GM23248 (cell line): Measurements from ENCODE around the gene TPD52L2. TPM values are rescaled to one million over a fixed set of nuclear protein-coding genes. Genes with fewer than 3 reads are reported as not detected.

Source experiments
- DNase-seq: peaks from one replicate; pipeline ENCODE4 v3.0.0-alpha.2; 2015
- H2AFZ ChIP-seq: fragments of 200-600 bp; sonication (generic); 2 replicates; pipeline ENCODE4 v1.6.1; 2016; ENCODE audit warnings: antibody characterized with exemption
- H3F3A ChIP-seq: fragments of 200-600 bp; sonication (generic); 2 replicates; pipeline ENCODE4 v1.6.1; 2016; ENCODE audit warnings: mild to moderate bottlenecking, antibody characterized with exemption, mixed run types; ENCODE audit not compliant: insufficient read depth
- H3K27ac ChIP-seq: fragments of 200-600 bp; sonication (generic); 2 replicates; pipeline ENCODE4 v1.5.1; 2016; ENCODE audit warnings: mild to moderate bottlenecking
- H3K27me3 ChIP-seq: fragments of 200-600 bp; sonication (generic); replicated peaks from 2 replicates; pipeline ENCODE4 v1.6.1; 2016; ENCODE audit warnings: mild to moderate bottlenecking; ENCODE audit not compliant: insufficient read depth
- H3K36me3 ChIP-seq: fragments of 200-600 bp; sonication (generic); 2 replicates; pipeline ENCODE4 v1.6.1; 2016; ENCODE audit warnings: low read depth, mild to moderate bottlenecking
- H3K4me1 ChIP-seq: fragments of 200-600 bp; sonication (generic); 2 replicates; pipeline ENCODE4 v1.6.1; 2016; ENCODE audit warnings: mild to moderate bottlenecking; ENCODE audit not compliant: insufficient read depth
- H3K4me2 ChIP-seq: fragments of 200-600 bp; sonication (generic); one replicate; pipeline ENCODE4 v1.6.1; 2016; ENCODE audit warnings: mild to moderate bottlenecking; ENCODE audit not compliant: unreplicated experiment
- H3K4me3 ChIP-seq: fragments of 200-600 bp; sonication (generic); 2 replicates; pipeline ENCODE4 v1.5.1; 2016; ENCODE audit warnings: mild to moderate bottlenecking
- H3K79me2 ChIP-seq: fragments of 200-600 bp; sonication (generic); 2 replicates; pipeline ENCODE4 v1.6.1; 2016; ENCODE audit warnings: mild to moderate bottlenecking; ENCODE audit not compliant: insufficient read depth
- H3K9ac ChIP-seq: fragments of 200-600 bp; sonication (generic); 2 replicates; pipeline ENCODE4 v1.6.1; 2016; ENCODE audit warnings: mild to moderate bottlenecking
- H3K9me2 ChIP-seq: fragments of 200-600 bp; sonication (generic); 2 replicates; pipeline ENCODE4 v1.6.1; 2016; ENCODE audit warnings: mixed run types, mild to moderate bottlenecking, moderate library complexity; ENCODE audit not compliant: insufficient read depth
- H3K9me3 ChIP-seq: fragments of 200-600 bp; sonication (generic); one replicate; pipeline ENCODE4 v1.6.1; 2017; ENCODE audit warnings: low read depth
- H4K20me1 ChIP-seq: fragments of 200-600 bp; sonication (generic); 2 replicates; pipeline ENCODE4 v1.6.0; 2016; ENCODE audit not compliant: insufficient read depth
- EZH2 ChIP-seq: fragments of 200-600 bp; sonication (generic); IDR thresholded peaks from 2 replicates; pipeline ENCODE4 v1.6.1; 2018; ENCODE audit warnings: antibody characterized with exemption, mild to moderate bottlenecking; ENCODE audit not compliant: insufficient read depth, poor library complexity, severe bottlenecking
- EZH2phosphoT487 ChIP-seq: fragments of 200-600 bp; sonication (generic); IDR thresholded peaks from 2 replicates; pipeline ENCODE4 v1.6.1; 2018; ENCODE audit warnings: antibody characterized with exemption, moderate library complexity, mild to moderate bottlenecking, low read depth; ENCODE audit not compliant: insufficient read depth
- WGBS, 2 experiments: methylation state at CpG; one replicate each; pipeline ENCODE4 v1.1.6; 2015 to 2017; ENCODE audit warnings: low lambda C conversion rate in 2 of 2, low coverage in 1 of 2; ENCODE audit errors: missing lambda C conversion rate in 2 of 2; 5-methylcytosine and 5-hydroxymethylcytosine counted together
- in situ Hi-C: fragments of 300-500 bp; cut with MboI; formaldehyde crosslinking; loops from 2 replicates; pipeline ENCODE4 v1.15.0; 2020
- polyA plus RNA-seq: library from polyadenylated mRNA; unstranded; fragments of >200 nt; fragmentation: Nextera tagmentation; extraction: Ambion mirVana; gene quantifications from 2 replicates; pipeline ENCODE4 v1.2.1, GENCODE V29; 2016
- total RNA-seq: library from RNA; depleted of rRNA; stranded (reverse); fragments of >200 nt; shearing (Covaris generic); gene quantifications from 2 replicates; pipeline ENCODE4 v1.2.3, GENCODE V29; 2014

The TPD52L2 gene
- total and polyA plus RNA-seq, 2 experiments from 2014 or later = 214 to 220 TPM

GRCh38 chr20:63898882-63899558 is 34.0 kb downstream of the TPD52L2 start:
- WGBS, 2 experiments = 86% methylated on average over 10 of the region's 10 CpGs
- Histone ChIP-seq H3K27ac (no peak overlapping the region), H3K4me2 (no peak overlapping the region), H3K4me1 (peaks cover 12% of the 10 kb centered on the region), H2AFZ (no peak overlapping the region), H4K20me1 (peaks cover 10% of the 10 kb centered on the region; the same call in 1 of the 2 replicates), H3K9me3 (no peaks in the 10 kb centered on the region), H3K9me2 (no peaks in the 10 kb centered on the region), H3F3A (peaks cover 18% of the 10 kb centered on the region), H3K4me3 (no peak overlapping the region), H3K27me3 (no peaks in the 10 kb centered on the region), H3K79me2 (peaks cover 86% of the 10 kb centered on the region), H3K9ac (no peak overlapping the region), H3K36me3 (no peaks in the 10 kb centered on the region)
- TF ChIP-seq EZH2phosphoT487 (no peak), EZH2 (no peak)
- no peak for DNase-seq
- in situ Hi-C loops = no loop called here

- DNase-seq = no peak
- 90 to 91% methylated on average over 3 of the region's 3 CpGs for WGBS, 2 experiments
- no peak overlapping the region for H3K4me2 ChIP-seq
- H3K9ac ChIP-seq = no peak overlapping the region
- H3K36me3 ChIP-seq = no peaks in the 10 kb centered on the region
- no peak overlapping the region for H2AFZ ChIP-seq
- H3F3A ChIP-seq = peaks cover 16% of the 10 kb centered on the region; the same call in 1 of the 2 replicates
- H3K79me2 ChIP-seq = peaks cover 100% of the 10 kb centered on the region
- H3K27ac ChIP-seq = no peak overlapping the region
- H3K9me2 ChIP-seq = no peaks in the 10 kb centered on the region
- H3K4me3 ChIP-seq = no peak overlapping the region
- peaks cover 12% of the 10 kb centered on the region for H3K4me1 ChIP-seq
- TF ChIP-seq EZH2 (no peak), EZH2phosphoT487 (no peak)
- no peaks in the 10 kb centered on the region for H3K9me3 ChIP-seq
- peaks cover 15% of the 10 kb centered on the region; the same call in 1 of the 2 replicates for H4K20me1 ChIP-seq
- in situ Hi-C loops = no loop called here
- H3K27me3 ChIP-seq = no peaks in the 10 kb centered on the region
Observed at GRCh38 chr20:63900413-63900812, 35.3 kb downstream of the TPD52L2 start.

GRCh38 chr20:63903796-63904561 is 38.9 kb downstream of the TPD52L2 start:
- Histone ChIP-seq H3K4me3 (no peak overlapping the region), H3K36me3 (no peaks in the 10 kb centered on the region), H3K9ac (no peak overlapping the region), H3K4me1 (no peaks in the 10 kb centered on the region), H3K27me3 (no peaks in the 10 kb centered on the region), H3K9me3 (no peaks in the 10 kb centered on the region), H3K9me2 (no peaks in the 10 kb centered on the region), H4K20me1 (peaks cover 16% of the 10 kb centered on the region; the same call in 1 of the 2 replicates), H3K27ac (no peak overlapping the region), H3K79me2 (peaks cover 100% of the 10 kb centered on the region), H3K4me2 (no peak overlapping the region), H3F3A (no peaks in the 10 kb centered on the region; the same call in 1 of the 2 replicates), H2AFZ (no peak overlapping the region)
- DNase-seq = no peak
- in situ Hi-C loops = no loop called here
- TF ChIP-seq EZH2phosphoT487 = no peak
- TF ChIP-seq EZH2 = no peak
- WGBS, 2 experiments = 89 to 90% methylated on average over 11 of the region's 11 CpGs

- no peak overlapping the region for H2AFZ ChIP-seq
- peaks cover 16% of the 10 kb centered on the region; the same call in 1 of the 2 replicates for H3F3A ChIP-seq
- 81 to 87% methylated on average over 16 of the region's 16 CpGs for WGBS, 2 experiments
- no peak overlapping the region for H3K4me2 ChIP-seq
- peaks cover 100% of the 10 kb centered on the region for H3K79me2 ChIP-seq
- in situ Hi-C loops = no loop called here
- no peaks in the 10 kb centered on the region for H3K27me3 ChIP-seq
- H3K9me2 ChIP-seq = no peaks in the 10 kb centered on the region
- no peaks in the 10 kb centered on the region for H3K9me3 ChIP-seq
- no peak for DNase-seq
- peaks cover 24% of the 10 kb centered on the region; the same call in 1 of the 2 replicates for H4K20me1 ChIP-seq
- no peak for TF ChIP-seq EZH2
- no peak for TF ChIP-seq EZH2phosphoT487
- no peak overlapping the region for H3K27ac ChIP-seq
- H3K4me1 ChIP-seq = peaks cover 15% of the 10 kb centered on the region
- H3K36me3 ChIP-seq = no peaks in the 10 kb centered on the region
- no peak overlapping the region for H3K4me3 ChIP-seq
- H3K9ac ChIP-seq = no peak overlapping the region
Observed at GRCh38 chr20:63908008-63908682, 43.1 kb downstream of the TPD52L2 start.
